IPS-NIHi11 (cell line): Measurements from ENCODE around the gene ACOT13.
"Not testable (repeated sequence)": the region's sequence is repeated elsewhere in the genome, so short reads cannot be mapped to it uniquely, and the experiment has no call there.

Source experiments
- DNase-seq: peaks from one replicate; pipeline ENCODE4 v3.0.0; 2012; ENCODE audit warnings: mixed read lengths, low spot score

Gene ACOT13

GRCh38 chr6:24730653-24731052, 63.8 kb downstream of the ACOT13 start:
- DNase-seq = not testable (repeated sequence)

GRCh38 chr6:24731456-24732134, 64.7 kb downstream of the ACOT13 start:
- DNase-seq = not testable (repeated sequence)

GRCh38 chr6:24734166-24734565, 67.3 kb downstream of the ACOT13 start:
- no peak for DNase-seq

GRCh38 chr6:24734710-24735109, 67.8 kb downstream of the ACOT13 start:
- DNase-seq = not testable (repeated sequence)

- DNase-seq = no peak
Measured at GRCh38 chr6:24738741-24739140, 71.9 kb downstream of the ACOT13 start.

GRCh38 chr6:24740861-24741260, 74.0 kb downstream of the ACOT13 start:
- no peak for DNase-seq

GRCh38 chr6:24742216-24742738, 75.4 kb downstream of the ACOT13 start:
- DNase-seq = no peak

- peak; percentile 17 for DNase-seq
Measured at GRCh38 chr6:24743265-24743943, 76.5 kb downstream of the ACOT13 start.

- no peak for DNase-seq
Measured at GRCh38 chr6:24743944-24744335, 77.1 kb downstream of the ACOT13 start.

GRCh38 chr6:24744911-24745310, 78.0 kb downstream of the ACOT13 start:
- DNase-seq = no peak

- no peak for DNase-seq
Measured at GRCh38 chr6:24749297-24749696, 82.4 kb downstream of the ACOT13 start.

GRCh38 chr6:24750878-24751277, 84.0 kb downstream of the ACOT13 start:
- DNase-seq = not testable (repeated sequence)

GRCh38 chr6:24752503-24752902, 85.6 kb downstream of the ACOT13 start:
- DNase-seq = no peak

GRCh38 chr6:24752917-24753492, 86.1 kb downstream of the ACOT13 start:
- no peak for DNase-seq

- no peak for DNase-seq
Measured at GRCh38 chr6:24753545-24753944, 86.7 kb downstream of the ACOT13 start.

GRCh38 chr6:24754378-24754777, 87.5 kb downstream of the ACOT13 start:
- DNase-seq = not testable (repeated sequence)
